HepG2 (cell line): ENCODE data around the gene EOLA1. TPM values are rescaled to one million over a fixed set of nuclear protein-coding genes. Genes with fewer than 3 reads are reported as not detected.

ENCODE experiments used
- HDAC2 ChIP-seq: sonication (generic); formaldehyde crosslinking; IDR thresholded peaks from 2 replicates; pipeline ENCODE4 v1.4.0; 2020; ENCODE audit warnings: missing genetic modification reagents
- RXRA ChIP-seq: sonication (generic); formaldehyde crosslinking; IDR thresholded peaks from 2 replicates; pipeline ENCODE4 v1.5.1; 2020; ENCODE audit warnings: missing genetic modification reagents
- TCF7 ChIP-seq: sonication (generic); IDR thresholded peaks from 2 replicates; pipeline ENCODE4 v1.6.1; 2016; ENCODE audit warnings: antibody characterized with exemption, low read depth
- ZNF441 ChIP-seq: sonication (generic); formaldehyde crosslinking; IDR thresholded peaks from 2 replicates; pipeline ENCODE4 v1.7.0; 2021; ENCODE audit warnings: missing genetic modification reagents, borderline replicate concordance
- polyA plus RNA-seq, 8 experiments: library from polyadenylated mRNA; depleted of rRNA in 3 of 8; stranded (reverse) in 7 of 8; unstranded in 1 of 8; fragments of >200 nt; fragmentation: Illumina TruSeq in 4 of 8; extraction: Trizol in 4 of 8; gene quantifications; 2 replicates each; pipeline versions ENCODE4 v1.2.1 to v1.2.3, GENCODE V29; 2011 to 2016; ENCODE audit warnings: low read depth in 4 of 8, missing spikeins in 1 of 8, mixed read lengths in 1 of 8; ENCODE audit not compliant: insufficient read depth in 1 of 8
- total RNA-seq, 5 experiments: library from RNA; depleted of rRNA; stranded (reverse); fragments of >200 nt; fragmentation: Illumina TruSeq; extraction: Trizol; gene quantifications; 2 replicates each; pipeline ENCODE4 v1.2.3, GENCODE V29; 2016; ENCODE audit warnings: low read depth in 1 of 5
- TF ChIP-seq, protein P1 (sequence below): sonication (generic); formaldehyde crosslinking; IDR thresholded peaks from 2 replicates; pipeline ENCODE4 v1.5.0; 2020; ENCODE audit warnings: mild to moderate bottlenecking, missing genetic modification reagents, borderline replicate concordance
- TF ChIP-seq, protein P2 (sequence below): fragments of 450-650 bp; IDR thresholded peaks from 2 replicates; pipeline ENCODE4 v1.6.1; 2017; ENCODE audit warnings: mild to moderate bottlenecking
- TF ChIP-seq, protein P3 (sequence below): IDR thresholded peaks from 2 replicates; pipeline ENCODE4 v1.6.1; 2016; ENCODE audit warnings: missing compliant biosample characterization, missing genetic modification reagents, borderline replicate concordance
- TF ChIP-seq, protein P4 (sequence below): sonication (generic); formaldehyde crosslinking; IDR thresholded peaks from 2 replicates; pipeline ENCODE4 v1.5.1; 2020; ENCODE audit warnings: missing genetic modification reagents, mild to moderate bottlenecking, borderline replicate concordance

Gene EOLA1
- total and polyA plus RNA-seq, 2 of the 13 experiments (the other 11 are each of a cell fraction or from before 2014, with no cell fraction given) = 6.5 to 9.6 TPM

DNA sequence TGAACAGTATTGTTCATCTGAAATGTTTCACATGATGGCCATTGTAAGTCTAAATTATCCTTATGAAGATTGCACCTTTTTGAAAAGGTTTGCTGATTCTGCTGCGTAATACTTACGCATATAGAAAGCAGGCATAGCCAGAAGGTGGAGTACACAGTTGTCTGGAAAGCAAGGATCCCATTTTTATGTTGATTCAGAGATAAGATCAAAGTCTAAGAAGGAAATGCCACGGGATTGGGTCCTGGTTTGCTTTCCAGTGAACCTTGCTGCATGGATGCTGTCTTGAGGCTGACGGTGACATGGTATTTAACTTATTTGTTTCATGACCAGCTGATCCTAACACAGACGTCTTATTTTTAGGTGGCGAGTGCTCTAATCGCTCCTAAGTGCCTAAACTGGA lies 31.0 kb downstream of the EOLA1 start (continued):
- TF ChIP-seq, protein P1, sequence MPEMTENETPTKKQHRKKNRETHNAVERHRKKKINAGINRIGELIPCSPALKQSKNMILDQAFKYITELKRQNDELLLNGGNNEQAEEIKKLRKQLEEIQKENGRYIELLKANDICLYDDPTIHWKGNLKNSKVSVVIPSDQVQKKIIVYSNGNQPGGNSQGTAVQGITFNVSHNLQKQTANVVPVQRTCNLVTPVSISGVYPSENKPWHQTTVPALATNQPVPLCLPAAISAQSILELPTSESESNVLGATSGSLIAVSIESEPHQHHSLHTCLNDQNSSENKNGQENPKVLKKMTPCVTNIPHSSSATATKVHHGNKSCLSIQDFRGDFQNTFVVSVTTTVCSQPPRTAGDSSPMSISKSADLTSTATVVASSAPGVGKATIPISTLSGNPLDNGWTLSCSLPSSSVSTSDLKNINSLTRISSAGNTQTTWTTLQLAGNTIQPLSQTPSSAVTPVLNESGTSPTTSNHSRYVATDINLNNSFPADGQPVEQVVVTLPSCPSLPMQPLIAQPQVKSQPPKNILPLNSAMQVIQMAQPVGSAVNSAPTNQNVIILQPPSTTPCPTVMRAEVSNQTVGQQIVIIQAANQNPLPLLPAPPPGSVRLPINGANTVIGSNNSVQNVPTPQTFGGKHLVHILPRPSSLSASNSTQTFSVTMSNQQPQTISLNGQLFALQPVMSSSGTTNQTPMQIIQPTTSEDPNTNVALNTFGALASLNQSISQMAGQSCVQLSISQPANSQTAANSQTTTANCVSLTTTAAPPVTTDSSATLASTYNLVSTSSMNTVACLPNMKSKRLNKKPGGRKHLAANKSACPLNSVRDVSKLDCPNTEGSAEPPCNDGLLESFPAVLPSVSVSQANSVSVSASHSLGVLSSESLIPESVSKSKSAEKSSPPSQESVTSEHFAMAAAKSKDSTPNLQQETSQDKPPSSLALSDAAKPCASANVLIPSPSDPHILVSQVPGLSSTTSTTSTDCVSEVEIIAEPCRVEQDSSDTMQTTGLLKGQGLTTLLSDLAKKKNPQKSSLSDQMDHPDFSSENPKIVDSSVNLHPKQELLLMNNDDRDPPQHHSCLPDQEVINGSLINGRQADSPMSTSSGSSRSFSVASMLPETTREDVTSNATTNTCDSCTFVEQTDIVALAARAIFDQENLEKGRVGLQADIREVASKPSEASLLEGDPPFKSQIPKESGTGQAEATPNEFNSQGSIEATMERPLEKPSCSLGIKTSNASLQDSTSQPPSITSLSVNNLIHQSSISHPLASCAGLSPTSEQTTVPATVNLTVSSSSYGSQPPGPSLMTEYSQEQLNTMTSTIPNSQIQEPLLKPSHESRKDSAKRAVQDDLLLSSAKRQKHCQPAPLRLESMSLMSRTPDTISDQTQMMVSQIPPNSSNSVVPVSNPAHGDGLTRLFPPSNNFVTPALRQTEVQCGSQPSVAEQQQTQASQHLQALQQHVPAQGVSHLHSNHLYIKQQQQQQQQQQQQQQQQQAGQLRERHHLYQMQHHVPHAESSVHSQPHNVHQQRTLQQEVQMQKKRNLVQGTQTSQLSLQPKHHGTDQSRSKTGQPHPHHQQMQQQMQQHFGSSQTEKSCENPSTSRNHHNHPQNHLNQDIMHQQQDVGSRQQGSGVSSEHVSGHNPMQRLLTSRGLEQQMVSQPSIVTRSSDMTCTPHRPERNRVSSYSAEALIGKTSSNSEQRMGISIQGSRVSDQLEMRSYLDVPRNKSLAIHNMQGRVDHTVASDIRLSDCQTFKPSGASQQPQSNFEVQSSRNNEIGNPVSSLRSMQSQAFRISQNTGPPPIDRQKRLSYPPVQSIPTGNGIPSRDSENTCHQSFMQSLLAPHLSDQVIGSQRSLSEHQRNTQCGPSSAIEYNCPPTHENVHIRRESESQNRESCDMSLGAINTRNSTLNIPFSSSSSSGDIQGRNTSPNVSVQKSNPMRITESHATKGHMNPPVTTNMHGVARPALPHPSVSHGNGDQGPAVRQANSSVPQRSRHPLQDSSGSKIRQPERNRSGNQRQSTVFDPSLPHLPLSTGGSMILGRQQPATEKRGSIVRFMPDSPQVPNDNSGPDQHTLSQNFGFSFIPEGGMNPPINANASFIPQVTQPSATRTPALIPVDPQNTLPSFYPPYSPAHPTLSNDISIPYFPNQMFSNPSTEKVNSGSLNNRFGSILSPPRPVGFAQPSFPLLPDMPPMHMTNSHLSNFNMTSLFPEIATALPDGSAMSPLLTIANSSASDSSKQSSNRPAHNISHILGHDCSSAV = no peak
- TF ChIP-seq, protein P2, sequence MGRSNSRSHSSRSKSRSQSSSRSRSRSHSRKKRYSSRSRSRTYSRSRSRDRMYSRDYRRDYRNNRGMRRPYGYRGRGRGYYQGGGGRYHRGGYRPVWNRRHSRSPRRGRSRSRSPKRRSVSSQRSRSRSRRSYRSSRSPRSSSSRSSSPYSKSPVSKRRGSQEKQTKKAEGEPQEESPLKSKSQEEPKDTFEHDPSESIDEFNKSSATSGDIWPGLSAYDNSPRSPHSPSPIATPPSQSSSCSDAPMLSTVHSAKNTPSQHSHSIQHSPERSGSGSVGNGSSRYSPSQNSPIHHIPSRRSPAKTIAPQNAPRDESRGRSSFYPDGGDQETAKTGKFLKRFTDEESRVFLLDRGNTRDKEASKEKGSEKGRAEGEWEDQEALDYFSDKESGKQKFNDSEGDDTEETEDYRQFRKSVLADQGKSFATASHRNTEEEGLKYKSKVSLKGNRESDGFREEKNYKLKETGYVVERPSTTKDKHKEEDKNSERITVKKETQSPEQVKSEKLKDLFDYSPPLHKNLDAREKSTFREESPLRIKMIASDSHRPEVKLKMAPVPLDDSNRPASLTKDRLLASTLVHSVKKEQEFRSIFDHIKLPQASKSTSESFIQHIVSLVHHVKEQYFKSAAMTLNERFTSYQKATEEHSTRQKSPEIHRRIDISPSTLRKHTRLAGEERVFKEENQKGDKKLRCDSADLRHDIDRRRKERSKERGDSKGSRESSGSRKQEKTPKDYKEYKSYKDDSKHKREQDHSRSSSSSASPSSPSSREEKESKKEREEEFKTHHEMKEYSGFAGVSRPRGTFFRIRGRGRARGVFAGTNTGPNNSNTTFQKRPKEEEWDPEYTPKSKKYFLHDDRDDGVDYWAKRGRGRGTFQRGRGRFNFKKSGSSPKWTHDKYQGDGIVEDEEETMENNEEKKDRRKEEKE = no peak
- no peak for TF ChIP-seq TCF7
- TF ChIP-seq, protein P3, sequence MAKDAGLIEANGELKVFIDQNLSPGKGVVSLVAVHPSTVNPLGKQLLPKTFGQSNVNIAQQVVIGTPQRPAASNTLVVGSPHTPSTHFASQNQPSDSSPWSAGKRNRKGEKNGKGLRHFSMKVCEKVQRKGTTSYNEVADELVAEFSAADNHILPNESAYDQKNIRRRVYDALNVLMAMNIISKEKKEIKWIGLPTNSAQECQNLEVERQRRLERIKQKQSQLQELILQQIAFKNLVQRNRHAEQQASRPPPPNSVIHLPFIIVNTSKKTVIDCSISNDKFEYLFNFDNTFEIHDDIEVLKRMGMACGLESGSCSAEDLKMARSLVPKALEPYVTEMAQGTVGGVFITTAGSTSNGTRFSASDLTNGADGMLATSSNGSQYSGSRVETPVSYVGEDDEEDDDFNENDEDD (CRISPR knock-in tag) = no peak
- no peak for TF ChIP-seq ZNF441
- no peak for TF ChIP-seq HDAC2 (CRISPR knock-in tag)
- no peak for TF ChIP-seq RXRA (CRISPR knock-in tag)
- TF ChIP-seq, protein P4, sequence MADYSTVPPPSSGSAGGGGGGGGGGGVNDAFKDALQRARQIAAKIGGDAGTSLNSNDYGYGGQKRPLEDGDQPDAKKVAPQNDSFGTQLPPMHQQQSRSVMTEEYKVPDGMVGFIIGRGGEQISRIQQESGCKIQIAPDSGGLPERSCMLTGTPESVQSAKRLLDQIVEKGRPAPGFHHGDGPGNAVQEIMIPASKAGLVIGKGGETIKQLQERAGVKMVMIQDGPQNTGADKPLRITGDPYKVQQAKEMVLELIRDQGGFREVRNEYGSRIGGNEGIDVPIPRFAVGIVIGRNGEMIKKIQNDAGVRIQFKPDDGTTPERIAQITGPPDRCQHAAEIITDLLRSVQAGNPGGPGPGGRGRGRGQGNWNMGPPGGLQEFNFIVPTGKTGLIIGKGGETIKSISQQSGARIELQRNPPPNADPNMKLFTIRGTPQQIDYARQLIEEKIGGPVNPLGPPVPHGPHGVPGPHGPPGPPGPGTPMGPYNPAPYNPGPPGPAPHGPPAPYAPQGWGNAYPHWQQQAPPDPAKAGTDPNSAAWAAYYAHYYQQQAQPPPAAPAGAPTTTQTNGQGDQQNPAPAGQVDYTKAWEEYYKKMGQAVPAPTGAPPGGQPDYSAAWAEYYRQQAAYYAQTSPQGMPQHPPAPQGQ = no peak
